OCI-LY7 (cell line): ENCODE results near the gene GATAD1.

ENCODE experiments used
- CTCF ChIP-seq: fragments of 200-600 bp; sonication (generic); conservative IDR thresholded peaks from 2 replicates; pipeline ENCODE4 v1.5.1; 2014; ENCODE audit warnings: mild to moderate bottlenecking, antibody characterized with exemption, low read length, moderate library complexity, mixed read lengths
- EZH2phosphoT487 ChIP-seq: fragments of 200-600 bp; sonication (generic); IDR thresholded peaks from 2 replicates; pipeline ENCODE4 v1.6.1; 2018; ENCODE audit warnings: low read depth, borderline replicate concordance, mild to moderate bottlenecking, mixed run types, antibody characterized with exemption, low read length, moderate library complexity, mixed read lengths

- TF ChIP-seq CTCF (no peak), EZH2phosphoT487 (no peak)
Measured at GRCh38 chr7:92413550-92413949, 33.7 kb upstream of the GATAD1 start.
